ENCODE results near the gene ATP10D.
"Not testable (repeated sequence)": the region's sequence is repeated elsewhere in the genome, so short reads cannot be mapped to it uniquely, and the experiment has no call there.

Gene ATP10D

DNA sequence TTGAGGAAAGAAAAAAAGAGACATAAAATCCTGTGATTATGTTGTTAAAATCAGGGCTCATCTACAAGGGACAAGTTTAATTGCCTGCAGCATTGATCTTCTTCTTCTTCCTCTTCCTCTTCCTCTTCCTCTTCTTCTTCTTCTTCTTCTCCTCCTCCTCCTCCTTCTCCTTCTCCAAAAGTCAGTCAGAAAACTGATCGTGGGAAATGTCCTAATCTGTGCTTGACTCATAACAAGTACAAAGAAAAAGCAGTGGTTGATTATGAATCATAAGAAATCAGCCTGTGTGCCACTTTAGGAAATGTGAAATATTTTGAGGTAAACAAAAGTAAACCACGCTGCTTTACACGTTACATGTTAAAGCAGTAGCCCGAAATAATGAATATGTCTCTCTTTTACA is 2.7 kb upstream of the ATP10D start:
- no peak overlapping the region for H3K4me3 ChIP-seq (ENCODE audit: low read depth, low read length)
- DNase-seq (ENCODE audit: low read depth), result no peak
- TF ChIP-seq POLR2A (IDR thresholded peaks at IDR 0.05; ENCODE audit: extremely low read depth, insufficient read length), result no peak
- TF ChIP-seq CTCF (IDR thresholded peaks at IDR 0.05; ENCODE audit: low read depth, low read length), result no peak
- TF ChIP-seq MAX (IDR thresholded peaks at IDR 0.05; ENCODE audit: low read depth, low read length), result no peak
- no peak for TF ChIP-seq MYC (IDR thresholded peaks at IDR 0.05; ENCODE audit: low read depth, low read length)

DNA sequence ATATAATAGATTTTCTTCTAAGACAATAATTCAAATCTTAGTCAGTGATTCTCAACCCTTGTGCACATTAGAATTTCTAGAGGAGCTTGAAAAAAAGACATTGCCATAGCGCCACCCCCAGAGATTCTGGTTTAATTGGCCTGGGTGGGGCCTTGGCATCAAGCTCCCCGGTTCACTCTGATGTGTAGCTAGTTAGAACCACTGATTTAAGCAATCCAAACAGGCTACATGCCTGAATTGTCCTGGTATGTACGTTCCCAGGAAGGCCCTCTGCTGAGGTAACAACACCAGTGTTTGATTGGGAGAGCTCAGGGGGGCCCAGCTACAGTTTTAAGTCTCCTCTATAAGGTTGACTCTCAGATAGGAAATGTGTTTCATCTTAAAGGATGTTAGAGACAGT is 1.3 kb upstream of the ATP10D start:
- no peak overlapping the region for H3K4me3 ChIP-seq (ENCODE audit: low read depth, low read length)
- no peak for TF ChIP-seq CTCF (IDR thresholded peaks at IDR 0.05; ENCODE audit: low read depth, low read length)
- TF ChIP-seq MYC (IDR thresholded peaks at IDR 0.05; ENCODE audit: low read depth, low read length), result no peak
- no peak for TF ChIP-seq POLR2A (IDR thresholded peaks at IDR 0.05; ENCODE audit: extremely low read depth, insufficient read length)
- no peak for TF ChIP-seq MAX (IDR thresholded peaks at IDR 0.05; ENCODE audit: low read depth, low read length)
- no peak for DNase-seq (ENCODE audit: low read depth)

DNA sequence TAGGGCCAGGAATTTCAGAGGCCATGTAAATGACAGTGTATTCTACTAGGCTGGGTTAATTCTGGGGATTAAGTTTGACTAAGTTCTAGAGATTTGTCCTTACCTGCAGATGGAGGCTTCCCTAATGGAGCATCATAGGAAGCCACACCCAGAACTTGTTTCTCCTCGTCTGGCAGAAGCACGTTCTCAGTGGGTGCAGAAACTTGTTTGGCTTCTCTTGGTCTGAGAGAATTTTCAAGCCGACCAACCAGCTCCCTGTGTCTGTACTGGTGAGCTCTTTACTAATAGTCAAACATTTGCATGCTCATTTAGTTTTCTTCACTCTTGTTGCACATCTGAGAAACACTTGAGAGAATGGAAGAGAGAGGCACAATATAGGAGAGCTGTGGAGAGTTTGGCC is 907 bp upstream of the ATP10D start:
- no peak for TF ChIP-seq CTCF (IDR thresholded peaks at IDR 0.05; ENCODE audit: low read depth, low read length)
- no peak for TF ChIP-seq MYC (IDR thresholded peaks at IDR 0.05; ENCODE audit: low read depth, low read length)
- no peak for TF ChIP-seq POLR2A (IDR thresholded peaks at IDR 0.05; ENCODE audit: extremely low read depth, insufficient read length)
- no peak for TF ChIP-seq MAX (IDR thresholded peaks at IDR 0.05; ENCODE audit: low read depth, low read length)
- no peak overlapping the region for H3K4me3 ChIP-seq (ENCODE audit: low read depth, low read length)
- DNase-seq (ENCODE audit: low read depth), result no peak

DNA sequence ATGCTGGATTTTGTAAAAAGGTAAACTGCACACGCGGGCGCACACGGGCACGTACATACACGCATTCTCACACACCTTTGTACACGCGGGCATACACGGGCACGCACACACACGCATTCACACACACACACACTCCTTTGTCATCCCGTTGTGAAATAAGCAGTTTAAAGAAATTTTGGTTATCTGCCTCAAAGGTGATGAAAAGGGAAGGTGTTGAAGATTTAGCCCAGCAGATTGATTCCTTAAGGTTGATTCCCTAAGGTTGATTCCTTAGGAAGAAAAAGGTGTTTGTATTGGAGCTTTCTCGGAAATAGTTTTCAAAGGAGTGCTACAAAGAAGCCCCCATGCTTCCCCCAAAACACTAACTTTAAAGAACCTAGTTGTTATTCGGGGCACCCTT is 693 bp downstream of the ATP10D start:
- no peak for TF ChIP-seq MYC (IDR thresholded peaks at IDR 0.05; ENCODE audit: low read depth, low read length)
- no peak for TF ChIP-seq POLR2A (IDR thresholded peaks at IDR 0.05; ENCODE audit: extremely low read depth, insufficient read length)
- H3K4me3 ChIP-seq (ENCODE audit: low read depth, low read length), result peak overlapping the region; percentile 88
- no peak for DNase-seq (ENCODE audit: low read depth)

DNA sequence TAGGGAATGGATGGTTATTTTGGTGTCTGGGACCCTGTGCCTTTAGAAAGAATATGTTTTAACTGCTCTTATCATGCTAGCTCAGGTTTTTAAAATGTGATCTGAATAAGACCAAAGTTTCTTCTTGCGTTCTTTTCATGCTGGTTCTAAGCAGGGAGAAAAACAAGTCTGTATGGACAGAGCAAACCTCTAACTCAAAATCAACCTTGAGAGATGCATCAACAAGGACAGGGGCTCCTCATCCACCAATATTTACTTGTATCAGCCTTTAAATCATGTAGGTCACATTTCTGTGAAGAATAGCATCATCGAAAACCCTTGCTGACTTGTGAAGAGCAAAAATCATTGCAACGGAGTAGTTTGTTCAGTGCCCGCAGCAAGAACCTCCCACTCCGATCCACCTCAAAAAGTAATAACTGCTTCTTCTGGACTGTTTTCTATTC is 1.2 kb downstream of the ATP10D start:
- H3K4me3 ChIP-seq (ENCODE audit: low read depth, low read length), result peak overlapping the region; percentile 88
- no peak for TF ChIP-seq MAX (IDR thresholded peaks at IDR 0.05; ENCODE audit: low read depth, low read length)
- TF ChIP-seq MYC (IDR thresholded peaks at IDR 0.05; ENCODE audit: low read depth, low read length), result no peak
- TF ChIP-seq POLR2A (IDR thresholded peaks at IDR 0.05; ENCODE audit: extremely low read depth, insufficient read length), result no peak
- no peak for TF ChIP-seq CTCF (IDR thresholded peaks at IDR 0.05; ENCODE audit: low read depth, low read length)
- DNase-seq (ENCODE audit: low read depth), result no peak

DNA sequence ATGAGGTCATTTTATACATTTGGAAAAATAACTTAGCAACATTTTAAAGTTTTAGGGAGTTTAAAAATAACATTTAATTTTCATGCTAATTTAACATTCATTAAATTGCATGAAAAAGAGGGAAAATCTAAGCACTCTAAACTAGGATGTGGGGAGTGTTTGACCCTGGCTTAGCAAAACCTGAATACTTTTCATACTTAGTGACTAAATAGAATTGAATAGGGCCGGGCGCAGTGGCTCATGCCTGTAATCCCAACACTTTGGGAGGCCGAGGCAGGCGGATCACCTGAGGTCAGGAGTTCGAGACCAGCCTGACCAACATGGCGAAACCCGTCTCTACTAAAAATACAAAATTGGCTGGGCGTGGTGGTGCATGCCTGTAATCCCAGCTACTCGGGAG is 1.7 kb downstream of the ATP10D start:
- H3K4me3 ChIP-seq (ENCODE audit: low read depth, low read length); DNase-seq (ENCODE audit: low read depth): not testable (repeated sequence)

- DNase-seq (ENCODE audit: low read depth), result no peak
- TF ChIP-seq CTCF (IDR thresholded peaks at IDR 0.05; ENCODE audit: low read depth, low read length), result no peak
- TF ChIP-seq POLR2A (IDR thresholded peaks at IDR 0.05; ENCODE audit: extremely low read depth, insufficient read length), result no peak
- no peak for TF ChIP-seq MAX (IDR thresholded peaks at IDR 0.05; ENCODE audit: low read depth, low read length)
- no peak for TF ChIP-seq MYC (IDR thresholded peaks at IDR 0.05; ENCODE audit: low read depth, low read length)
- H3K4me3 ChIP-seq (ENCODE audit: low read depth, low read length), result no peak overlapping the region
These were observed 3.6 kb downstream of the ATP10D start for GRCh38 chr4:47488706-47489105.

Measured in NB4 (cell line).